Fibroblast of villous mesenchyme (primary cell): ENCODE results near the gene RGS3. TPM values are rescaled to one million over a fixed set of nuclear protein-coding genes. Genes with fewer than 3 reads are reported as not detected.
A peak's percentile ranks its signal among the peaks of the same experiment; 100 is the strongest.
"Not testable (repeated sequence)": the region's sequence is repeated elsewhere in the genome, so short reads cannot be mapped to it uniquely, and the experiment has no call there.

Experiments used
- DNase-seq: peaks from one replicate; pipeline ENCODE4 v3.0.0-alpha.2; 2010; ENCODE audit warnings: low read depth
- H3K4me3 ChIP-seq: 2 replicates; pipeline ENCODE4 v1.5.1; 2011; ENCODE audit warnings: low read depth, mild to moderate bottlenecking, low read length
- total RNA-seq: library from RNA; depleted of rRNA; stranded (reverse); fragments of >200 nt; gene quantifications from 2 replicates; pipeline ENCODE4 v1.2.3, GENCODE V29; 2012
- TF ChIP-seq, protein P1 (sequence below): IDR thresholded peaks from 2 replicates; pipeline ENCODE4 v1.5.1; 2012; ENCODE audit warnings: low read depth, mild to moderate bottlenecking, low read length; ENCODE audit not compliant: insufficient read depth

The RGS3 gene
- total RNA-seq, 1 donor: 37.1 TPM

- H3K4me3 ChIP-seq: no peak overlapping the region
- DNase-seq: peak; percentile 33
- TF ChIP-seq, protein P1, sequence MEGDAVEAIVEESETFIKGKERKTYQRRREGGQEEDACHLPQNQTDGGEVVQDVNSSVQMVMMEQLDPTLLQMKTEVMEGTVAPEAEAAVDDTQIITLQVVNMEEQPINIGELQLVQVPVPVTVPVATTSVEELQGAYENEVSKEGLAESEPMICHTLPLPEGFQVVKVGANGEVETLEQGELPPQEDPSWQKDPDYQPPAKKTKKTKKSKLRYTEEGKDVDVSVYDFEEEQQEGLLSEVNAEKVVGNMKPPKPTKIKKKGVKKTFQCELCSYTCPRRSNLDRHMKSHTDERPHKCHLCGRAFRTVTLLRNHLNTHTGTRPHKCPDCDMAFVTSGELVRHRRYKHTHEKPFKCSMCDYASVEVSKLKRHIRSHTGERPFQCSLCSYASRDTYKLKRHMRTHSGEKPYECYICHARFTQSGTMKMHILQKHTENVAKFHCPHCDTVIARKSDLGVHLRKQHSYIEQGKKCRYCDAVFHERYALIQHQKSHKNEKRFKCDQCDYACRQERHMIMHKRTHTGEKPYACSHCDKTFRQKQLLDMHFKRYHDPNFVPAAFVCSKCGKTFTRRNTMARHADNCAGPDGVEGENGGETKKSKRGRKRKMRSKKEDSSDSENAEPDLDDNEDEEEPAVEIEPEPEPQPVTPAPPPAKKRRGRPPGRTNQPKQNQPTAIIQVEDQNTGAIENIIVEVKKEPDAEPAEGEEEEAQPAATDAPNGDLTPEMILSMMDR: no peak
Measured at GRCh38 chr9:113428062-113428615, 35.4 kb upstream of the RGS3 start.

DNA sequence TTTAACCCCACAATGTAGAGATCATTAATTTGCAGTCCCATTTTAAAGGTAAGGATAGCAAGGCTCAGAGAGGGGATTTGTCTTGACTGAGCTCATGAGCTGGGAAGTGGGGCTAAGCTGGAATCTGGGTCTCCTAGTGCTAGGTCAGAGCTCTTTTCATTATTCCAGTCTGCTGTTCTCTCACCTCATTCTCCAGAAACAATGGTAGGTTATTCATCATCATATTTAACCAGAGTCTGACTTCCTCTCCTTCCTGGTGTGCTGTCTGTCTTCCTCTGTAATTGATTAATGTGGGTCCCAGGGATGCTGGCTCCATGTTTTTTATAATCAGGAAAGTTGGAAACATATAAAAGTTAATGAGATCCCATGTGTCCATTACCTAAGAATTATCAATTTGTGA lies 32.3 kb upstream of the RGS3 start:
- H3K4me3 ChIP-seq: no peak overlapping the region
- TF ChIP-seq, protein P1: no peak
- DNase-seq: no peak

DNA sequence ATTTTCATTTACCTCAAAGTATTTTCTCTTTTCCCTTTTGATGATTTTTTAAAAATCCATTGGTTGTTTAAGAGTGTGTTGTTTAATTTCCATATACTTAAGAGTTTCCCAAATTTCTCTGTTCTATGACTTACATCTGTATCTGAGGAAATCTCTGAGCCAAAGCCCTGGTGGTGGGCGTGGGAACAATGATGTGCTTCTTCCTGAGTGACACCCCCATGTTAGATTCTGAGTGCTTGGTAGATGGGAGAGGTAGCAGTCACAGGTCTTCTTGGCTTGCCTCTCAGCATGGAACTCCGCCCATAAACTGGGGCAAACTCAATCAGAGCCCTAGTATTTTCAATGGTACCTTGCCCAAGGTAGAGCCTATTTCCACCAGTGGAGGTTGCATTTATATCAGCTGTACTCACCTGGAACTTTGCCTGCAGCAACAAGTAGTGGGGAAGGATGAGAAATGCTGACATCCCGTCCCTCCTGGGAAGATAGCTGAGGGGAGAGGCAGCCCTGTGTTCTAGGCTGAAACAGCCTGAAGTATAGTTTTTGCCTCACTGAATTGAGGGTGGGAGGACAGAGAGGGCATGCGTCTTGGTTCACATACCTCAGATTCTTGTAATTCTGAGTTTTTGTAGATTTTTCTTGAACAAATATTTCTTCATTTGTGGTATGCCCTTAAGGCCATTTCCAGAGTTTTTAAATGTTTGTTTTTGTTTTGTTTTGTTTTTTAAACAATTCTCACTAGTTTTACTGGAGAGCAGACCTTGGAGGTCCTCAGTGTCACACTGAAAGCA lies 26.6 kb upstream of the RGS3 start:
- peak; percentile 47 for DNase-seq
- TF ChIP-seq, protein P1: no peak

GRCh38 chr9:113437716-113438115 lies 25.8 kb upstream of the RGS3 start:
- DNase-seq, H3K4me3 ChIP-seq: not testable (repeated sequence)

More for the DNA sequence above, 26.6 kb upstream of the RGS3 start:
- no peak overlapping the region for H3K4me3 ChIP-seq

DNA sequence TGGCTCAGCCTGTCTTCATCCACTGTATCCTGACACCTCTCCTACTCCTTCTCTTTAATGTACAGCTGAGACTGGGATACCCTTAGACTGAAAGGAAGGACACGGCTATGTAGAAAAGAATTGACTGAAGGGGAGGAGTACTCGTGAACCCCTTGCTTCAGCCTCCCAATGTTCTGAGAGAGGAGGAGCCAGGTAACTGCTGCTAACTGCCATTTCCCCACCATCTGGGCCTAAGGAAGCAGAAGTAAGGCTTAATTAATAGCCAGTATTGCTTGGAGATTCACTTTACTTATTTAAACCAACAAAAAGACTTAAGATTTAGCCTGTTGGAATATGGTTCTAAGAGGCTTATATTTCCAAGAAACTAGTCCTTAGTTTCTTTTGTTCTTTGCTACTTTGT lies 18.8 kb upstream of the RGS3 start:
- TF ChIP-seq, protein P1: no peak

GRCh38 chr9:113446323-113446740 lies 17.2 kb upstream of the RGS3 start:
- no peak overlapping the region for H3K4me3 ChIP-seq
- TF ChIP-seq, protein P1: peak; percentile 60
- DNase-seq: peak; percentile 65

More for the DNA sequence above, 18.8 kb upstream of the RGS3 start:
- DNase-seq: no peak
- no peak overlapping the region for H3K4me3 ChIP-seq

GRCh38 chr9:113449376-113449775 lies 14.2 kb upstream of the RGS3 start:
- no peak overlapping the region for H3K4me3 ChIP-seq
- TF ChIP-seq, protein P1: no peak
- DNase-seq: peak; percentile 38
